Type B pancreatic cell (in vitro differentiated cells): Measurements from ENCODE around the gene DHTKD1. TPM values are rescaled to one million over a fixed set of nuclear protein-coding genes. Genes with fewer than 3 reads are reported as not detected.

Experiments
- DNase-seq: peaks from one replicate; pipeline ENCODE4 v3.0.0; 2021; ENCODE audit warnings: mixed read lengths; ENCODE audit not compliant: unreplicated experiment; ENCODE audit errors: extremely low spot score
- H3K27ac Mint-ChIP-seq: 2 replicates; pipeline ENCODE4 v1.8.0; 2021; ENCODE audit warnings: mild to moderate bottlenecking, mixed read lengths
- H3K27me3 Mint-ChIP-seq: 2 replicates; pipeline ENCODE4 v1.8.0; 2021; ENCODE audit warnings: mixed read lengths
- H3K36me3 Mint-ChIP-seq: 2 replicates; pipeline ENCODE4 v1.8.0; 2021; ENCODE audit warnings: mixed read lengths
- H3K4me1 Mint-ChIP-seq: one replicate; pipeline ENCODE4 v1.8.0; 2021; ENCODE audit warnings: mixed read lengths; ENCODE audit not compliant: unreplicated experiment
- H3K4me3 Mint-ChIP-seq: 2 replicates; pipeline ENCODE4 v1.8.0; 2021; ENCODE audit warnings: mild to moderate bottlenecking, mixed read lengths
- H3K9me3 Mint-ChIP-seq: 2 replicates; pipeline ENCODE4 v1.8.0; 2021; ENCODE audit warnings: mixed read lengths
- total RNA-seq: library from RNA; stranded (reverse); gene quantifications from 2 replicates; pipeline ENCODE4 v1.2.1, GENCODE V29; 2021; ENCODE audit warnings: low replicate concordance
- TF ChIP-seq, protein P1 (sequence below): fragments of 200-600 bp; sonication (generic); conservative IDR thresholded peaks from 2 replicates; pipeline ENCODE4 v1.5.0; 2021; ENCODE audit warnings: antibody characterized with exemption, mild to moderate bottlenecking

DHTKD1 gene
- total RNA-seq, 1 donor from 2014 or later = 44.8 TPM

DNA sequence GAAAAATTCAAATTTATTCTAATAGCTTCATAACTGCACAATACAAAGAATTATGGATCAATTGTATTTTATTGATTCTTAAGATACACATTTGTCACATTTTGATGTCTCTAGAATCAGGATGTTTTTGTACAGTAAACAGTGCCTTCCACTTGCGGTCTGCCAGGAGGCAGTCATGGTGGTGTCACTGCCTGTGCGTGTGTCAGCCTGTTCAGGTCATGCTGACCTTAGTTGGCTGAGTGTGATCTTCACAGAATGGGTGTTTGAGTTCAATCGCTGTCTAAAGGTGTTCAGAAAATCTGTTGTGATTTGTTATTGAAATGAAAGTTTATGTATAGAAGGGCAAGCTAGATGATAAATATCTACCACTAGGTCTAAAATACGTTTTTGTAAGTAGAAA, 81.4 kb downstream of the DHTKD1 start:
- Mint-ChIP-seq H3K36me3 (peaks cover 21% of the 10 kb centered on the region), H3K4me3 (no peak overlapping the region), H3K27me3 (no peaks in the 10 kb centered on the region), H3K4me1 (peaks cover 8% of the 10 kb centered on the region), H3K9me3 (no peaks in the 10 kb centered on the region), H3K27ac (no peak overlapping the region)
- TF ChIP-seq, protein P1, sequence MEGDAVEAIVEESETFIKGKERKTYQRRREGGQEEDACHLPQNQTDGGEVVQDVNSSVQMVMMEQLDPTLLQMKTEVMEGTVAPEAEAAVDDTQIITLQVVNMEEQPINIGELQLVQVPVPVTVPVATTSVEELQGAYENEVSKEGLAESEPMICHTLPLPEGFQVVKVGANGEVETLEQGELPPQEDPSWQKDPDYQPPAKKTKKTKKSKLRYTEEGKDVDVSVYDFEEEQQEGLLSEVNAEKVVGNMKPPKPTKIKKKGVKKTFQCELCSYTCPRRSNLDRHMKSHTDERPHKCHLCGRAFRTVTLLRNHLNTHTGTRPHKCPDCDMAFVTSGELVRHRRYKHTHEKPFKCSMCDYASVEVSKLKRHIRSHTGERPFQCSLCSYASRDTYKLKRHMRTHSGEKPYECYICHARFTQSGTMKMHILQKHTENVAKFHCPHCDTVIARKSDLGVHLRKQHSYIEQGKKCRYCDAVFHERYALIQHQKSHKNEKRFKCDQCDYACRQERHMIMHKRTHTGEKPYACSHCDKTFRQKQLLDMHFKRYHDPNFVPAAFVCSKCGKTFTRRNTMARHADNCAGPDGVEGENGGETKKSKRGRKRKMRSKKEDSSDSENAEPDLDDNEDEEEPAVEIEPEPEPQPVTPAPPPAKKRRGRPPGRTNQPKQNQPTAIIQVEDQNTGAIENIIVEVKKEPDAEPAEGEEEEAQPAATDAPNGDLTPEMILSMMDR = no peak
- no peak for DNase-seq

DNA sequence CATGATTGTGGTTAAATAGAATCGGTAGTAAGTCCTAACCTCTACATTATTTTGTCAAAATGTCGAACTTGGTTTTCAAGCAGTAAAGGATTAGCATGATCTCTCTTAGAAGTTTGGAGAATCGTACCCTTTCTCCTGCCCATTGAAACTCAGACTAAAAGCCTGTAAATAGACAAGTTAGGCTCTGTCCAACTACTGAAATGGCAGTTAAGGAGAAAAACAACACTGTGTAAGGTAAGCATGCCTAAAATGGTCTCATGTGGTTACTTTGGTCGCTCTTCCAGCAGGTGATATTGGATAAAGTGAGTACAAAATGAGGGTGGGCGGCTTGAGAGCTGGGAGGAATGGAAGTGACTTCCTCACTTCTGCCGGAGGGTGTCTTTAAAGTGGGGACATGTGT, 85.8 kb downstream of the DHTKD1 start:
- TF ChIP-seq, protein P1 = no peak
- Mint-ChIP-seq H3K36me3 (peaks cover 27% of the 10 kb centered on the region), H3K4me1 (peaks cover 8% of the 10 kb centered on the region), H3K27ac (peak overlapping the region; percentile 16), H3K9me3 (no peaks in the 10 kb centered on the region), H3K4me3 (no peak overlapping the region), H3K27me3 (no peaks in the 10 kb centered on the region)
- DNase-seq = no peak

DNA sequence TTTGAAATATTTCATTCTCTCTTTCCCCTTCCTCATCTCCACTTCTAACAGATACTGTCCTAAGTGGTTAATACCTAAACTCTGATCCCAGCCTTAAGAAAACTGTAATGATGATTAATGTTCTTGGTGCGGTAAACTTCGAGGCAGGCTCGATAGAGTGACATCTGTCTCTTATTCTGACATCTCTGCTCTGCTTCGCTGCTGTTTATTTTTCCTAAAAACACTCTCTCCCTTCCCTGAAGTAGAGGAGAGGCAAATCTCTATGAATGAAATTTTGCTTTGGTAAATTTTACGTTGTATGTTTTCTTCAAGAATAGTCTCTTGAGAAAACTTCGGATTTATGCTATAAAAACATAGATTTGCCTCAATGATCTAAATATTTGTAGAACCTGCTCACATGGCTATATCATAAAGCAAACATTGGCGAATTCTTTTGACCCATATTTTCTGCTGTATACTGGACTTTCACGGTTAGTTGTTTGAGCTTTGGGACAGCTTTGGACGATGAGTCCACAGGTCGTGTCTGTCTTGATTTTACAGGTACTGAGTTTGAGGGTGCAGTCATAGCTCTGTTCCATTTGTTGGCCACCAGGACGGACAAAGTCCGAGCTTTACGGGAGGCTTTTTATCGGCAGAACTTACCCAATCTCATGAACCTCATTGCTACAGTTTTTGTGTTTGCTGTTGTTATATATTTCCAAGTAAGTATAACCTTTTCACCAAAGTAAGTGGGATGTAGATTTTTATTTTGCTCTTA, 87.8 kb downstream of the DHTKD1 start:
- no peaks in the 10 kb centered on the region for H3K9me3 Mint-ChIP-seq
- no peak overlapping the region for H3K4me3 Mint-ChIP-seq
- no peaks in the 10 kb centered on the region for H3K27me3 Mint-ChIP-seq
- no peak overlapping the region for H3K27ac Mint-ChIP-seq
- peaks cover 26% of the 10 kb centered on the region for H3K36me3 Mint-ChIP-seq
- no peak for DNase-seq
- H3K4me1 Mint-ChIP-seq = peaks cover 8% of the 10 kb centered on the region
- TF ChIP-seq, protein P1 = no peak

DNA sequence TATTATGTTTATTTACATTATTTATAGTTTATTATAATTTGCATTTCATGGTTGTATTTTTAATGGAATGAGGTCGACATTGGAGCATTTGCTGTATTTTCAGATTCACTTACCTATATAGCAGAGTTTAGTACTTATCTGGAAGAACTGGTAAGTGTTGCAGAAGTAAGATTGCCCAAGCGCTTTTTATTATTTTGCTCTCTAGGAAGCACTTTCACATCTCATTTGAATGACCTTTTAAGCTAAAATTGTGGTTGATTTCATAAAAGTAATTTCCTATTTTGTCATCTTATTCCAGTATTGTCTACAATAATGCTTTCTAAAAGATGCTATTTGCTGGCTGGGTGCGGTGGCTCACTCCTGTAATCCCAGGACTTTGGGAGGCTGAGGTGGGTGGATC, 89.4 kb downstream of the DHTKD1 start:
- TF ChIP-seq, protein P1 = no peak
- Mint-ChIP-seq H3K27ac (no peak overlapping the region), H3K27me3 (no peaks in the 10 kb centered on the region), H3K9me3 (no peaks in the 10 kb centered on the region), H3K36me3 (peaks cover 32% of the 10 kb centered on the region), H3K4me1 (peaks cover 8% of the 10 kb centered on the region), H3K4me3 (no peak overlapping the region)
- no peak for DNase-seq

DNA sequence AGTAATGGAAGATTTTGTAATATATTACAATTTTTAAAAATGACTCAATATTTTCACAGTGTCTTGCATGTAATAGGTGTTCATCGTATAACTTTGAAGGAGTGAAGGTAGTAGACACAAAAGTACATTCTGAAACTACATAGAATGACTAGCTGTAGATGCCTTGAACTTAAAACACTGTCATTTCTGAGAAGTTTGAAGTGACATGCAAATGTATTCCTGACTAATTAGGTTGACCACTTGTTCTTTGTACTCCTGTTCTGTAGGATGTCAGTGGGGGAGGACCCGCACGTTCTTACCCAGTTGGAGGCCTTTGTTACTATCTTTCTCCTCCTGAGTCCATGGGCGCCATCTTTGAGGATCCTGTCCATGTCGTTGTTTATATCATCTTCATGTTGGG, 91.9 kb downstream of the DHTKD1 start:
- Mint-ChIP-seq H3K36me3 (peaks cover 28% of the 10 kb centered on the region), H3K9me3 (no peaks in the 10 kb centered on the region), H3K4me3 (no peak overlapping the region), H3K27me3 (no peaks in the 10 kb centered on the region), H3K27ac (no peak overlapping the region), H3K4me1 (no peaks in the 10 kb centered on the region)
- TF ChIP-seq, protein P1 = no peak
- DNase-seq = no peak
